Stomach smooth muscle (tissue), 2 donors: ENCODE measurements around the gene L1TD1.
A peak's percentile ranks its signal among the peaks of the same experiment; 100 is the strongest.
"Not testable (repeated sequence)": the region's sequence is repeated elsewhere in the genome, so short reads cannot be mapped to it uniquely, and the experiment has no call there.

Experiments
- H3K27ac ChIP-seq: one replicate; pipeline ENCODE4 v1.7.0; 2013; ENCODE audit warnings: mild to moderate bottlenecking, low read length, inconsistent platforms
- H3K27me3 ChIP-seq, 2 donors: one replicate each; pipeline ENCODE4 v1.7.0; 2013; ENCODE audit warnings: low read length in 2 of 2; ENCODE audit not compliant: insufficient read depth in 2 of 2, control insufficient read depth in 1 of 2
- H3K36me3 ChIP-seq, 2 donors: one replicate each; pipeline ENCODE4 v1.7.0; 2013; ENCODE audit warnings: low read length in 2 of 2; ENCODE audit not compliant: control insufficient read depth in 2 of 2, insufficient read depth in 2 of 2
- H3K4me1 ChIP-seq: one replicate; pipeline ENCODE4 v1.7.0; 2013; ENCODE audit warnings: low read length; ENCODE audit not compliant: control insufficient read depth, insufficient read depth
- H3K4me3 ChIP-seq, 2 donors: one replicate each; pipeline ENCODE4 v1.7.0; 2013; ENCODE audit warnings: low read length in 2 of 2
- H3K9ac ChIP-seq, 2 donors: one replicate each; pipeline ENCODE4 v1.7.0; 2013; ENCODE audit warnings: low read length in 2 of 2, mild to moderate bottlenecking in 1 of 2
- H3K9me3 ChIP-seq, 2 donors: one replicate each; pipeline ENCODE4 v1.7.0; 2013; ENCODE audit warnings: low read length in 2 of 2; ENCODE audit not compliant: control insufficient read depth in 2 of 2
- donor health status: healthy.
- donor health status: Pancreatic carcinoma.

The L1TD1 gene

DNA sequence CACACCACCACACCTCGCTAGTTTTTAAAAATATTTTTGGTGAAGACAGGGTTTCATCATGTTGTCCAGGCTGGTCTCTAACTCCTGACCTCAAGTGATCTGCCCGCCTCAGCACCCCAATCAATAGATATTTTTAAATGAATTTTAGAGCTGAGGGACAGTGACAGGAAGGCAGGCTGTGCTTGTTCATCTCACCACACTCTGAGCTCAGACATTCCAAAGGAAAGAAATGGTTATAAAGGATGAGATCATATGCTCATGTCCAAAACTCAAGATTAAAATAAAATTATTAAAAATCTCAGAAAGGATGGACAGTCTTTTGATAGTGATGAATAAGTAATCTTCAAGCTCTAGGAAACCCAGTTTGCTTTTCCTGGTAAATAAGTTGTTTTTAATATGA is 40.9 kb downstream of the L1TD1 start:
- Histone ChIP-seq H3K27ac (no peak overlapping the region), H3K27me3 (peaks cover 0 to 2% of the 10 kb centered on the region in 2 donors), H3K4me3 (no peak overlapping the region), H3K9me3 (peaks cover 0 to 7% of the 10 kb centered on the region in 2 donors), H3K36me3 (no peaks in the 10 kb centered on the region), H3K9ac (no peak overlapping the region), H3K4me1 (no peaks in the 10 kb centered on the region)

- Histone ChIP-seq H3K27ac (no peak overlapping the region), H3K36me3 (no peaks in the 10 kb centered on the region), H3K4me1 (peaks cover 2% of the 10 kb centered on the region), H3K9ac (no peak overlapping the region), H3K27me3 (no peaks in the 10 kb centered on the region), H3K9me3 (no peaks in the 10 kb centered on the region), H3K4me3 (no peak overlapping the region)
Observed at GRCh38 chr1:62237361-62237760, 42.7 kb downstream of the L1TD1 start.

DNA sequence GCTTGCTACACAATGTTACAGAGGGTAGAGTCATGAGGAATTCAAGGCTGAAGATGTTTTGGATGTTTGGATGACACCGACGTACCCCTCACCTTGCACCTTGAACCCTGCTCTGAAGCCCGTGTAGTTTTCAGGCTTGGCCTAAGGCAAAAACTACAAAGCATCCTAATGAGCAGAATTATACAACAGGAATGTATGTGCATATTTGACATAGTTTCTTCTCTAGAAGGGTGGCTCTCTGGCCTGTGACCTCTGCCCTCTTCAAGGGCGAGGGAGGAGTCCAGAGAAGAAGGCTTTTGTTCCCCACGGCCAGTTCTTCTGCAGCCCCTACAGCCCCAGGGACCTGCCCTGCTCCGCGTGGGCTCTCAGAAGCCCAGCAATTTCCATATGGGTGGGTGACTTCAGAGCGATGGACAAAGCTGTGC is 43.3 kb downstream of the L1TD1 start:
- Histone ChIP-seq H3K27ac (no peak overlapping the region), H3K9ac (no peak overlapping the region), H3K36me3 (no peaks in the 10 kb centered on the region), H3K4me1 (peaks cover 2% of the 10 kb centered on the region), H3K9me3 (no peaks in the 10 kb centered on the region), H3K27me3 (no peaks in the 10 kb centered on the region), H3K4me3 (no peak overlapping the region)

DNA sequence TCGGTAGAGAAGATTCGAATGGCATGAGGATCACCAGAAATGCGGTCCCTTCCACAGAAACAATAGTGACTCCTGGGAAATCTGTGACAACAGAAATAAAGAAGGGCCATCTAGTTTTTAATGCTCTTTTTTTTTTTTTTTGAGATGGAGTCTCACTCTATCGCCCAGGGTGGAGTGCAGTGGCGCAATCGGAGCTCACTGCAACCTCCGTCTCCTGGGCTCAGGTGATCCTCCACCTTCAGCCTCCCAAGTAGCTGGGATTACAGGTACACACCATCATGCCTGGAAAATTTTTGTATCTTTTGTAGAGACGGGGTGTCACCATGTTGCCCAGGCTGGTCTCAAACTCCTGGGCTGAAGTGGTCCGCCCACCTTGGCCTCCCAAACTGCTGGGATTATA is 43.9 kb downstream of the L1TD1 start:
- H3K4me1 ChIP-seq = peaks cover 2% of the 10 kb centered on the region
- H3K4me3 ChIP-seq = no peak overlapping the region
- H3K9ac ChIP-seq = no peak overlapping the region
- no peak overlapping the region for H3K27ac ChIP-seq
- H3K27me3 ChIP-seq = no peaks in the 10 kb centered on the region
- no peaks in the 10 kb centered on the region for H3K36me3 ChIP-seq
- no peaks in the 10 kb centered on the region for H3K9me3 ChIP-seq

- H3K36me3 ChIP-seq, H3K9ac ChIP-seq, H3K27me3 ChIP-seq, H3K27ac ChIP-seq, H3K9me3 ChIP-seq, H3K4me1 ChIP-seq, H3K4me3 ChIP-seq: not testable (repeated sequence)
Observed at GRCh38 chr1:62239652-62240403, 45.2 kb downstream of the L1TD1 start.

GRCh38 chr1:62240651-62241370 is 46.2 kb downstream of the L1TD1 start:
- H3K9ac ChIP-seq = no peak overlapping the region
- peaks cover 2% of the 10 kb centered on the region for H3K4me1 ChIP-seq
- no peak overlapping the region for H3K27ac ChIP-seq

DNA sequence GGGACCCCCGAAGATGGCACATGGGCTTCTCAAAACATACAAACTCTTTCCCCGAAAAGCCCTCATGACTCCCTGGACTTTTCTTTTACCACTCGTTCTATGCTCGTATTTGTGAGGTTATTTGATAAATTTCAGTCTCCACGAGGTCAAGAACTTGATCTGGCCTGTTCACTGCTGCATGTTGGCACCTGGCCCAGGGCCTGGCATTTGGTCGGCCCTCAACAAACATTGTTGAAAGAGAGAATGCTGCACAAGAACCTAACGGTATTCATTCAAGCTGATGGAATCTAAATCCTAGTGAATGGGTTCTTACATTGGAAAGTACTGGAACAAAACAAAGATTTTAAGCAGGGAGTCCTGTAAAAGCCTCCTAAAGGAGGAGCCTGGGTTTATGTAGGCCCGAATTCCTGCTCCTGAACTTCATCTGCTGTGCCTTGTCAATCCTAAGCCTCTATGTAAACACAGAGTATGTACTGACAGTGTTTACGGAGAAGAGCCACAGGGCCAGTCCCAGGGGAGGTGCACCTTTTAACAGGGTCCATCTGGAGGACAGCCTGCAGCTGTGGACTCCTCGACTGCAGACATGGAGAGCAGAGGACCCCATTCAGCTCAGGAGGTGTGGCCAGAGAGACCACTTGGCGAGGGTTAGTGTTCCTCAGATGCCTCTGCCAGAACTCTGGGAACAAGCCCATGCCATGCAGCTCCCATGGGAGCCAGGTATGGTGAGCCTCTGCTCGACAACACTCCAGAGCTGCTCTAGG is 46.9 kb downstream of the L1TD1 start:
- H3K4me3 ChIP-seq = peak overlapping the region in 1 of 2 donors; percentile 25
- H3K9ac ChIP-seq = no peak overlapping the region
- H3K9me3 ChIP-seq = no peaks in the 10 kb centered on the region
- no peaks in the 10 kb centered on the region for H3K36me3 ChIP-seq
- H3K27ac ChIP-seq = no peak overlapping the region
- peaks cover 2% of the 10 kb centered on the region for H3K4me1 ChIP-seq
- no peaks in the 10 kb centered on the region for H3K27me3 ChIP-seq

More at GRCh38 chr1:62240651-62241370, 46.2 kb downstream of the L1TD1 start:
- H3K36me3 ChIP-seq = no peaks in the 10 kb centered on the region
- no peak overlapping the region for H3K4me3 ChIP-seq
- no peaks in the 10 kb centered on the region for H3K9me3 ChIP-seq
- H3K27me3 ChIP-seq = no peaks in the 10 kb centered on the region

- not testable (repeated sequence) for H3K36me3 ChIP-seq, H3K27me3 ChIP-seq, H3K4me1 ChIP-seq, H3K4me3 ChIP-seq, H3K27ac ChIP-seq, H3K9ac ChIP-seq, H3K9me3 ChIP-seq
Observed at GRCh38 chr1:62244380-62244779, 49.7 kb downstream of the L1TD1 start.

DNA sequence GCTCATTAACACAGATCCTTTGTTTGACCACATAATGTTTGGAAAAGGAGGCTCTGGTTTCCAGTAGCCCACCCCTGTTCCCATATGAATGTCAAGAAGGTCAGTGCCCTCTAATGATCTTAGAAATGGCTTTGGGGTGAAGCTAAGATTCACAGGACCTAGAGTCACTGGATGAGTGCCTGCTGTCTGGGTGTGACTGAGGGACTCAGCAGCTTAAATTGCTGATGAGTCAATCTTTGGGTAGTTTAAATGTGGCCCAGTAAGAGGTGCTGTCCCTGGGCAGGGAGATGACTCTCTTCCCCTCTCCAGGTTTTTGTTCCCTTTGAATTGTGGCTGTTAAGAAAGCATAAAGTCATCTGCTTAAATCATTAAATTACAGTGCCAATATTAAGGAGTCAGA is 50.6 kb downstream of the L1TD1 start:
- H3K9me3 ChIP-seq = no peaks in the 10 kb centered on the region
- peaks cover 2% of the 10 kb centered on the region for H3K4me1 ChIP-seq
- H3K27ac ChIP-seq = no peak overlapping the region
- no peaks in the 10 kb centered on the region for H3K27me3 ChIP-seq
- H3K9ac ChIP-seq = no peak overlapping the region
- H3K4me3 ChIP-seq = no peak overlapping the region
- H3K36me3 ChIP-seq = no peaks in the 10 kb centered on the region

- H3K9me3 ChIP-seq = no peaks in the 10 kb centered on the region
- no peak overlapping the region for H3K9ac ChIP-seq
- H3K36me3 ChIP-seq = no peaks in the 10 kb centered on the region
- no peaks in the 10 kb centered on the region for H3K4me1 ChIP-seq
- H3K27me3 ChIP-seq = no peaks in the 10 kb centered on the region
- H3K4me3 ChIP-seq = no peak overlapping the region
- no peak overlapping the region for H3K27ac ChIP-seq
Observed at GRCh38 chr1:62247391-62248168, 52.9 kb downstream of the L1TD1 start.
